Umbilical cord (tissue), 2 donors: ENCODE measurements around the gene CRELD1. TPM values are rescaled to one million over a fixed set of nuclear protein-coding genes. Genes with fewer than 3 reads are reported as not detected.
"Not testable (repeated sequence)": the region's sequence is repeated elsewhere in the genome, so short reads cannot be mapped to it uniquely, and the experiment has no call there.

Source experiments
- DNase-seq: peaks from one replicate; pipeline ENCODE4 v3.0.0-alpha.2; 2015; ENCODE audit warnings: low spot score
- total RNA-seq: library from RNA; depleted of rRNA; stranded (reverse); fragments of >200 nt; gene quantifications from one replicate; pipeline ENCODE4 v1.2.3, GENCODE V29; 2014; ENCODE audit warnings: low replicate concordance; ENCODE audit not compliant: insufficient read depth

Gene CRELD1, protein sequence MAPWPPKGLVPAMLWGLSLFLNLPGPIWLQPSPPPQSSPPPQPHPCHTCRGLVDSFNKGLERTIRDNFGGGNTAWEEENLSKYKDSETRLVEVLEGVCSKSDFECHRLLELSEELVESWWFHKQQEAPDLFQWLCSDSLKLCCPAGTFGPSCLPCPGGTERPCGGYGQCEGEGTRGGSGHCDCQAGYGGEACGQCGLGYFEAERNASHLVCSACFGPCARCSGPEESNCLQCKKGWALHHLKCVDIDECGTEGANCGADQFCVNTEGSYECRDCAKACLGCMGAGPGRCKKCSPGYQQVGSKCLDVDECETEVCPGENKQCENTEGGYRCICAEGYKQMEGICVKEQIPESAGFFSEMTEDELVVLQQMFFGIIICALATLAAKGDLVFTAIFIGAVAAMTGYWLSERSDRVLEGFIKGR
- 31.5 TPM for total RNA-seq

DNA sequence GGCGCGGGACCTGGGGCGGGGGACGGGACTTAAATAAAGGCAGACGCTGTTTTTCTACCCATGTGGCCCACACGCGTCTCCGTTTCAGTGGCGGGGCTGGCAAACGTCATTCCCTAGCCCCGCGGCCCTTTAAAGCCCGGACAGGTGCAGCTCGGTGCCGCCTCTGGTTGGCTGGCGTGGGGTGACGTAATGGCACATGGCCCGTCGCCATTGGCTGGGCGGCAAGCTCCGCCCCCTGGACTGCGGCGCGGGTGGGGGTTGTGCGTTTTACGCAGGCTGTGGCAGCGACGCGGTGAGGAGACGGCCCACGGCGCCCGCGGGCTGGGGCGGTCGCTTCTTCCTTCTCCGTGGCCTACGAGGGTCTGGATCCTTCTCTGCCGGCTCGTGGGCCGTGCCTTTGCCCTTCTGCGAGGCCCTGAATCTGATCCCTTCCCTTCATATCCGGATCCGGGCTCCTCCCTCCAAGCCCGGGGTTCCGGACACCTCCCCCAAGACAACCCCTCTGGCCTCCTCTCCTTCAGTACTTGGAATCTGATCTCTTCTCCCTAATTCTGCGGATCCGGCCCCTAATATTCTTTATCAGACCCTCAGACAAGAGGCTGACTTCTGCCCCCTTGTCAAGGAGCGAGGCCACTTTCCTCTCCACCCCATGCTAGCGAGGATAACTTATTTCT, at the start of gene CRELD1:
Gene CRELD1, plus strand, starts transcription at position 274 of the 674 bp plus-strand sequence. CDS start 605 bp downstream, outside the sequence.
- DNase-seq, result peak; percentile 95

DNA sequence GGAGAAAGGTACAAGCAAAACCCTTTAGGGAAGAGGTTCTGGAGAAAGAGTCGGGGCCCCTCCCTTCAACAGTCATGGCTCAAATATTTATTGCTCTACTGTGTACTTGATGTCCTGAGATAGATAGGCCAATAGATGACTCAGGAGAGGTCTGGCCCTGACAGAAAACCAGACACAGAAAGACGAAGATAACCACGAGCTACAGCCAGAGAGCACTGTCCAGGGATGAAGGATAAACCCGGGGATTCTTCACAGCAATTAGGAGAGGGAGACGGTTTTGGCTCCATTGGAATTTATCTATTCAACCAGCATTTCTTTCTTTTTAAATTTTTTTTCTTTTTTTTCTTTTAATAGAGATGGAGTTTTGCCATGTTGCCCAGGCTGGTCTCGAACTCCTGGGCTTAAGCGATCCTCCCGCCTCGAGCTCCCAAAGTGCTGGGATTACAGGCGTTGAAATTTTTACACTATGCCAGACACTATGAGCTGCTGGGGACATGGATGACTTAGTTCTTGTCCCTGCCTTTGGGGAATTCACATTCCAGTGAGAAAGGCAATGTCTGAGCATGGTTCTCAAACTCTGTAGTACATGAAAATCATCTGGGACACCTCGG, 49.0 kb upstream of the CRELD1 start:
- peak; percentile 96 for DNase-seq

DNA sequence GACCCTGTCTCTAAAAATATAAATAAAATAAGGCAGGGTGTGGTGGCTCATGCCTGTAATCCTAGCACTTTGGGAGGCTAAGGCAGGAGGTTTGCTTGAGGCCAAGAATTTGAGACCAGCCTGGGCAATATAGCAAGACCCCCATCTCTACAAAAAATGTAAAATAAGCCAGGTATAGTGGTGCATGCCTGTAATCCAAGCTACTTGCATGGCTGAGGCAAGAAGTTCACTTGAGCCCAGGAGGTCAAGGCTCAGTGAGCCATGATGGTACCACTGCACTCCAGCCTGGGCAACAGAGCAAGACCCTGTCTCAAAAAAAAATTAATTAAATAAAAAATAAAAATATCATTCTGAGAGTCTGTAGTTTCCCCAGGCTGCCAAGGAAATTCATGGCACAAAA, 47.3 kb upstream of the CRELD1 start:
- DNase-seq, result no peak

DNA sequence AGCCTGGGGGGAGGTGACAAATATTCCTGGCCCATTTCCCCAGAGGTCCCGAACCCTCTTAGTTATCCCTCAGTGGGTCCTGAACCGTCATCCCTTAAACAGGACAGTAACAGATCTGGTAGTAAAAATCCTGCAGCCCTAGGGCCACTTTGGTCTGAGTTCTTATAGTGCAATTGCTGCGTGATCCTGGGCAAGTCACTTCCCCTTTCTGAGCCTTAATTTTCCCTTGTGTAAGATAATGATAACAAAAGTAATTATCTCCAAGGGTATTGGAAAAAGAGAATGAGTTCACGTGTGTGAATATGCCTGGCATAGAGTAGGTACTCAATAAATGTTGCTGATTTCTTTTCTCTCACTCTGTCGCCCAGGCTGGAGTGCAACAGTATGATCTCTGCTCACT, 46.2 kb upstream of the CRELD1 start:
- no peak for DNase-seq

DNA sequence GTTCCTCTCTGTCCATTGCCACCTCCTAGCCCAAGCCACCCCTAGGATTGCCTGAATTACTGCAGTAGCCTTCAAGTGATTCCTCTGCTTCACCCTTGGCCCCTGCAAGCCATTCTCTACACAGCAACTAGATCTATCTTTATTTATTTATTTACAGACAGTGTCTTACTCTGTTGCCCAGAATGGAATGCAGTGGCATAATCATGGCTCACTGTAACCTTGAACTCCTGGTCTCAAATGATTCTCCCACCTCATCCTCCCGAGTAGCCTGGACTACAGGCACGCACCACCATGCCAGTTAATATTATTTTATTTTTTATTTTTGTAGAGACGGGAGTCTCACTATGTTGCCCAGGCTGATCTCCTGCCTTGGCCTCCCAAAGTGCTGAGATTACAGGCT, 45.1 kb upstream of the CRELD1 start:
- DNase-seq, result no peak

DNA sequence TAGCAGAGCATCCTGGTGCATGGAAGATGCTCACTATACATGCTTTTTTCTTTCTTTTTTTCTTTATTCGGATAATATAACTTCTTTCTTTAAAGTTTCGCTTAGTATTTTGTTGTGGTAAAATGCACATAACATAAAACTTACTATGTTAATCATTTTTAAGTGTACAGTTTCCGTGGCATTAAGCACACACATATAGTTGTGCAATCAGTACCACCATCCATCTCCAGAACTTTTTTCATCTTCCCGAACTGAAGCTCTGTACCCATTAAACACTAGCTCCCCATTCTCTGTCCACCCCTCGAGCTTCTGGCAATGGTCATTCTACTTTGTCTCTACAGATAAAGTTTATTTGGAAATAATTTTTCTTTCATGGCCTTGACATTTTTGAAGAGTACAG, 44.2 kb upstream of the CRELD1 start:
- DNase-seq, result no peak

DNA sequence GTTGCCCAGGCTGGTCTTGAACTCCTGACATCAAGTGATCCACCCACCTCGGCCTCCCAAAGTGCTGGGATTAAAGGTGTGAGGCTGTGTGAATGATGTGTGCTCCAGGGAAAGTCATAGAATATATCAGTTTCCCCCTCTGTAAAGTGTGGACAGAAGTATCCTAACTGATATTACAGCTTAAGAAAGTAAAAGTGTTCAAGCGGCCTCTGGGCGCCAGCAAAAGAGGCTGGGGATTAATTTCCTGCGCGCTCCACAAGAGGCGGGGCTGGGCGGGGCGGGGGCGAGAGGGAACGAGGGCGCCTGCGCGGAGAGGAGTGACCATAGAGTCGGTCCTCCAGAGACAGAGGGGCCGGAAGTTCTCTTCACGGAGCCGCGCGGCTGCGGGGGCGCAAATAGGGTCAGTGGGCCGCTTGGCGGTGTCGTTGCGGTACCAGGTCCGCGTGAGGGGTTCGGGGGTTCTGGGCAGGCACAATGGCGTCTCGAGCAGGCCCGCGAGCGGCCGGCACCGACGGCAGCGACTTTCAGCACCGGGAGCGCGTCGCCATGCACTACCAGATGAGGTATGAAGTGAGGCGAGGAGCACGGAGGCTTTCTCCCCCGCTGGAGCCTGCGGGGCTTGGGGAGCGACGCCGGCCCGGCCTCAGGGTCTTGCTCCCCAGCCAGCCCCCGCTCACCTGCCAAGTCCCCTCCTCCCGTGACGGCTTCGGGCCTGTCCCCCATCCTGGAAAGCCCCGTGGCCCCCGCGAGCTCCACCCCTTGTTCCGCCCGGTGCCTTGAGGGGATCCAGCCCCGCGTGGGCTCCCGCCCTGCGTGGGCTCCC, 43.2 kb upstream of the CRELD1 start, which contains the start of gene JAGN1:
Gene JAGN1, plus strand, starts transcription at position 362 of the 823 bp plus-strand sequence. Its CDS starts 113 bp downstream, at position 475.
- DNase-seq, result peak; percentile 91

DNA sequence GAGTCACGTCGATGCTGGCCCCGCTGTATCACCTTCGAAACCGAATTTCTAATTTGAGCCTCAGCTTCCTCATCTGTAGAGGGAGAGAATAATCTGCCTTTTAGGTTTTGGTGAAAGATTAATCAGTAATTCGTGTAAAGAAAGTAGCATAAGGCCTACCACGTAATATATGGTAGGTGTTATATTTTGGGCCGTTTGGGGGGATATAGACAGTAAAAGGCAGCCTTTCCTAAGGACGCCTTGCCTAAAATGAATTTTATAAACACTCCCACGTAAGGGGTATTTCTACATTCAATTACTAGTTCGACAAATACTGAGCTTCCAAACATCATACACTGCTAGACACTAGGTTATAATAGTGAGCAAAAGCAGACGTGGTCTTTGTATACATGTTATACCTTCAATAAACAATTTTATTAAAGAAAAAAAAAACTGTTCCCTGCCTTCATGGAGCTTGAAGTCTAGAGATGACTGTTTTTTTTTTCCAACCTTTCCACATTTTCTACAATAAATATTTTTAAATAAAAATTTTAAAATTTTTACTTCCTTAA, 42.5 kb upstream of the CRELD1 start:
- DNase-seq, result no peak

DNA sequence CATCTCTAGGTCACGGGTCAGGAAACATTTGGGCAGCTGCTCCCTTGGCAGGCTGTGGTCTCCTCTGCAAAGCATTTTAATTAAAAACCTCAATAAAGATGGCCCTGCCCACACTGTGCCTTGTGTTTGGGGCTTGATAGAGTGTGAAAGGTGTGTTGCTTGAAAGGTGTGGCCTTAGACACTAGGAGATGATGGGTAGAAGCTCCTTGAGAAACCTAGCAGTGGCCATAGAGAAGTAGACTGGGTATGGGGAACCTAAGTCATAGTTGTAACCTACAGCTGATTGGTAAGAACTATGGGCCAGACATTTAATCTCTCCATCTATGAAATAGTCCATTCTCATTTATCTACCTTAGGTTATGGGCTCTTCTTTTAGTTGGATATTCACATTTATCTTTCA, 39.9 kb upstream of the CRELD1 start:
- DNase-seq, result no peak

DNA sequence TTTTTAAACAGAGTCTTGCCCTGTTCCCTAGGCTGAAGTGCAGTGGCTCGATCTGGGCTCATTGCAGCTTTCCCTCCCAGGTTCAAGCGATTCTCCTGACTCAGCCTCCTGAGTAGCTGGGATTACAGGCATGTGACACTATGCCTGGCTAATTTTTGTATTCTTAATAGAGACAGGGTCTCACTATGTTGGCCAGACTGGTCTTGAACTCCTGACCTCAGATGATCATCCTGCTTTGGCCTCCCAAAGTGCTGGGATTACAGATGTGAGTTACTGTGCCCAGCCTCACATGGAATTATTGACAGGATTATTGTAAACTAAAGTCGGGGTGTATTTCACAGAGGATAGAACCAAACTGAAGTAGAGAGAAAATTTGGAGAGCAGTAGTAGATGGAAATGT, 37.9 kb upstream of the CRELD1 start:
- DNase-seq, result not testable (repeated sequence)

DNA sequence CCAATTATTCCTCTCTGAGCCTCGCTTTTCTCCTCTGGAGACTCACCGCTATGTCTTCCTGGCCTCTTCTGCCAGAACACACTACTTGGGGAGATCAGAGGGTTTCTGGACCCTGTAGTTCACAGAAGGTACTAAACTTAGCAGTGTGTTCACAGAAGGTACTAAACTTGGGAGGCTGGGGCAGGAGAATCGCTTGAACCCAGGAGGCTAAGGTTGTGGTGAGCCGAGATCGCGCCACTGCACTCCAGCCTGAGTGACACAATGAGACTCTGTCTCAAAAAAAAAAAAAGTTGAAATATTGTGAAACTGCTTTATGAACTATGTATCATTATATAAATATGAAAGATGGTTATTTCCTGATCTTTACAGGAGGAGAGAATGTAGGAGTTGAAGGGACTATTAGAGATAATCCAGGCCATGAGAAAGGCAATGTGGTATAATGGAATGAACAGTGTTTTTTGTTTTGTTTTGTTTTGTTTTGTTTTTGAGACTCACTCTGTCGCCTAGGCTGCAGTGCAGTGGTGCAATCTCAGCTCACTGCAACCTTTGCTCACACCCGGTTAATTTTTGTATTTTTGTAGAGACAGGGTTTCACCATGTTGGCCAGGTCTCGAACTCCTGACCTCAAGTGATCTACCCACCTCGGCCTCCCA, 36.8 kb upstream of the CRELD1 start:
- DNase-seq, result not testable (repeated sequence)

DNA sequence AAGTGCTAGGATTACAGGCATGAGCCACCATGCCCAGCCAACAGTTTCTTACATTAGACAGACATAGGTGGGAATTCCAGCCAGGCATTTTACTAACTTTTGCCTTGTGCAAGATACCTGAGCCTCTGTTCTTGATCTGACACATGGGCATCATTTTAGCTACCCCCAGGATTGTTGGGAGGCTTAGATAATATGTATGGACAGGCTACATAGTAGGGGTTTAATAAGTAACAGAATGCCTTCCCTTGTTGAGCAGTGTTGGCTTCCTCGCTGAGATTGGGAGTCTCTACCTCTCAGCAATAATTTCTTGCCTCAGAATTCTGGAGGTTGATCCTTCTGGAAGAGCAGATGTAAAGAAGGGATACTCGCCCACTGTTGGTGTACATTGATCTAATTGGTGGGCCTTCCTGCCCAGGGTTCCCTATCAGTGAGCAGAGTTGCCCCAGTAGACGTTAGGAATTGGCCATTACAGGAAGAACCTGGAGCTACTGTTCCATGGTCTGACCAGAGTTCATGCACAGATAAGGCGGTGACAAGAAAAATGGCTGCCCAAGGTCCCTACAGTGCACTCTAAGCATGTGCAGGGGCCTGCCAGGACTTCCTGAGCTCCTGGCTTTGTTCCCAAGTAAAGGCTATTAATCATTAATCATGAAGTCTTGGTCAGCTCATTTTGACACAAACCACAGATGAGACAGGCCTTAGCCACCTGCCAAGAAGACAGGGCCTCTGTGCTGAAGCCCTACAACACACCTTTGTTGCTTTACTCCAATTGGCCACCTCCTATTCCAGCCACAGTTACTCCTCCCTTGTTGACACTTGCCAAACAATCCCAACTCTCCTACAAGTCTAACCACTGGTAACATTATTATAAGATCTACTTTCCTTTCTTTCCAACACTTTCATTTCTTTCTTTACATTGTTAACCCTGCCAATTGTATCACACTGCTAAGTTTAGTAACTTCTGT, 35.9 kb upstream of the CRELD1 start:
- DNase-seq, result no peak

DNA sequence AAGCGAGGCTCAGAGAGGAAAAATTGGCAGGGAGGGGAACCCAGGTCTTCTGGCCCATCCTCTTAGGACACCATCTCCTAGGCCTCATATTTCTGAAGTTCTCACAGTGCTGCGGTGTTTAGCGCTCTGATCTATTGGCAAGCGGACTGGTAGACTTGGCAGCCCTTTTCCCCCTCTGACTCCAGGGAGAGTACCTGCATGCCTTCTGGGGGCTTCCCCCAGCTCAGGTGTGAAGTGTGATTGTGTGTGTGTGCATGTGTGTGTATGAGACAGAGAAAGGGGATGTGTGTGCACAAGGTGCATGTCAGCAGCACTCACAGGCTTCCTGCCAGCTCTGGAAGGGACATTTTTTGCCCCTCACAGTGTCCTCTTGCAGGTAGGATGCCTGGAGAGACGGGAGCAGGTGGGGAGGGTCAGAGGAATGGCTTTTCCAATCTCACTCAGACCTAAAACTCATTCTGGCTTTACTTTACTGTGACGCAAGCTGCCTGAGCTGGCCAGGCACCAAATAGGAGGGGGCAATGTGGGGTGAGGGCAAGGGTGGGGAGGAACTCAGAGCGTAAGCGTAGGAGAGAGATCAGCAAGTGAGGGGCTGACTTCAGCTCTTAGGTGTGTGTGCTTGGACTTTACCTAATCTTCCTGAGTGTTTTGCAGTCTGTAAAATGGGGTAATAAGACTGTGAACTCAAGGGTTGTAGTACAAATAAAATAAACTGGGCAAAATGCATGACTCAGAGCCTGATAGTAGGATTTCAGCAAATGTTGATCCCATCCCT, 35.0 kb upstream of the CRELD1 start:
- no peak for DNase-seq

DNA sequence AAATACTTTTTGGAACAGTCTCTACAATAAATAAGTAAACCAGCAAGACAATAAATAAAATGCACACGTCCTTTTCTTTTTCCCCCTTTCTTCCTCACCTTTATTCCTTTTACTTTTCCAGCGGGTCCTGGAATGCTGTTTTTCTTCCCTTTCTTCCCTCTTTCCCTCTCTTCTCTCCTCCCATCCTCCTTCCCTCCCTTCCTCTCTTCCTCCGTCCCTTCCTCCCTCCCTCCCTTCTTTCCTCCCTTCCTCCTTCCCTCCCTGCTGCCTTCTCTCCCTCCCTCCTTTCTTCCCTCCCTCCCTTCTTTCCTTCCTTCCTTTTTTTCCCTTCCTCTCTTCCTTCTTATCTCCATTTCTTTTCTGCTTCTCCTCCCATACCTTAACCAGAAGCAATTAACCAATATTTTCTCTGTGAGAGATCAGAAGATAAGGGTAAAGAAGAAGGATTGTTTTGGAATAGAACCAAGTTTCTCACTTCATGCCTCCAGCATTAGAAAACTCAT, 34.3 kb upstream of the CRELD1 start:
- no peak for DNase-seq

DNA sequence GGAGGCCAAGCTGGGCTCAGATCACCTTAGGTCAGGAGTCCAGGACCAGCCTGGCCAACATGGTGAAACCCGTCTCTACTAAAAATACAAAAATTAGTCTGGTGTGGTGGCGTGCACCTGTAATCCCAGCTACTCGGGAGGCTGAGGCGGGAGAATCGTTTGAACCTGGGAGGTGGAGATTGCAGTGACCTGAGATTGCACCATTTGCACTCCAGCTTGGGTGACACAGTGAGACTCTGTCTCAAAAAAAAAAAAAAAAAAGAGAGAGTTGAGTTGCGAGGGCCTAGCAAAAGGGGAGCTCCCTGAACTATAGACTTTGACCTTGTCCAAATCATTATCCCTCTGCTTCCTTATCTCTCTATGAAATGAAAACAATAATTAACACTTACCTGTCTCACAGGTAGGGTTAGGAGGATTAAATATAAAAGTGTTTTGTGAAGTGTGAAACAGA, 32.6 kb upstream of the CRELD1 start:
- not testable (repeated sequence) for DNase-seq

DNA sequence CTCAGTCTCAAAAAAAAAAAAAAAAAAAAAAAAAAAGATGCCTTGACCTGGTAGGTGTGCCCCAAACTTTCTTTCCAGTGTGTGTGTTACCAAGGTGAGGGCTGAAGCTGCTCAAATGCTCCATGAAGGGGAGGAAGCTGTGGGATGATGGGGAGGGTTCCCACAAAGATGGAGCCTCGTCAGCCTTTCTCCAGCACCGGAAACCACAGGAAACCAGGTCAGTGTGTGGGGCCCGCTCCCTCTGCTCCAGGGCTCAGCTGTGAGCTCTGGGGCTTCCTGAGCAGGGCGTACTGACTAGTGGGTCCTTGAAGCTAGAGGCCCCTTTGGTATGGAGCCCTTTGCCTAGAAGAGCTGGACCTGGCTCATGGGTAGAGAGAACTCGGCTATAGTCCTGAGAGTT, 31.7 kb upstream of the CRELD1 start:
- no peak for DNase-seq

DNA sequence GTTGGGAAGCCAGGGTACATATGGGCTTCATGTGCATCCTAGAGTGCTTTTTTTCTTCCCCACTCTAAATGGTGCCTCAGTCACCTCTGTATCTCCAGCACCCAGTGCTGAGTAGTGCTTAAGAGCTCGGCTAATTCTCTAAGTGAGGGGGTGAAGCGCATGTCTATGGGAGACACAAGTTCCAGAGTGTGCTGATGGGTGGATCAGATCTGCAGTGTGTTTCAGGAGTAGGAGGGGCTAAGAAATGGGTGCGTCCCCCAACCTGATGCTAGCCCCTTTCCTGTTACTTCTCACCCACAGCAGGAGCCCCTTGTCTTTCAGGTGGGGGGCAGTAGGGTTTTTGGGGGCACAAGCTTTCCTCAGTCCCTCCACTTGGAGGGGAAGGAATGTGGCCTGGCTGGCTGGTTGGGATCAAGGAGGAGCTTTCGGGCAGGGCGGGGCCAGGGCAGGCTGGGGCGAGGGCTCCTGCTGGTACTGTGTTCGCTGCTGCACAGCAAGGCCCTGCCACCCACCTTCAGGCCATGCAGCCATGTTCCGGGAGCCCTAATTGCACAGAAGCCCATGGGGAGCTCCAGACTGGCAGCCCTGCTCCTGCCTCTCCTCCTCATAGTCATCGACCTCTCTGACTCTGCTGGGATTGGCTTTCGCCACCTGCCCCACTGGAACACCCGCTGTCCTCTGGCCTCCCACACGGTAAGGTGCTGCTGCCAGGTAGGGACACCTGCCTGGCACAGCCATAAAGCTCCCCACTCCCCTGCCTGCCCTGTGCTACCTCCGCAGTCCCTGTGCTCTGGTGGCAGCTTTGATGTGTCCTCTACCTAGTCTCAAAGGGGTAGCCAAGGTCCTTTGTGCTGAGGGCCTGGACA, 31.0 kb upstream of the CRELD1 start, which contains the start of gene IL17RE:
Gene IL17RE, plus strand, starts transcription at position 477 of the 866 bp plus-strand sequence. Its CDS starts 85 bp downstream, at position 562.
- peak; percentile 58 for DNase-seq
